ENCODE results near the gene DNAJA3. TPM values are rescaled to one million over a fixed set of nuclear protein-coding genes. Genes with fewer than 3 reads are reported as not detected.
"Not testable (repeated sequence)": the region's sequence is repeated elsewhere in the genome, so short reads cannot be mapped to it uniquely, and the experiment has no call there.

The DNAJA3 gene
- total RNA-seq, 1 experiment from 2014 or later = 44.0 TPM

DNA sequence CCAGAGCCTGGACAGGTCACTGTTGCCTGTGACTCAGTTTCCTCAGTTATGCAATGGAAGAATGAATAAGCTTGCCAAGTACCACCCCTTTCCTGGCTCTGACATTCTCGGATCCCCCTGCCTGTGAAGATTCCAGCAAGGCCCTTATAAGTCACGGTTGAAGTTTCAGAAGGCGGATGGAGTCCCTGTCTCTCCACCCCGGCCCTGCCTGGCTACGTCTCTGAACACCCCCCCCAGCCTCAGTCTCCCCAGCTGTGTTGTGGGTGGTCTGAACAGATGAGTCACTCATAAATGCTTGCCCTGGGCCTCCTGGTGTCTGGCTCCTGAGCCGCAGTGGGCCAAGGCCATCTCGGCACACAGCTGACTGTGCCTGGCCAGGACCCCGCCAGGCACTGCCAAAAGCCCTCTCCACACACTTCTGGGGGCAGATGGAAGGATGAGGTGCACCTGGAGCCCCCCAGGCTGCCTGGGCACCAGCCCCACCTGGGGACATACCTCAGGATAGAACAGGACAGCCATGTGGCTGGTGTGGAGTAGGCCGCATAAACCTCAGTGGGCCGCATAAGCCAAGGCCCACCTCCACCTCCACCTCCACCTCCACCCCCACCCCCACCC is 38.6 kb upstream of the DNAJA3 start:
- no peak for DNase-seq (ENCODE audit: low read depth)

- DNase-seq (ENCODE audit: low read depth) = no peak
Measured at GRCh38 chr16:4387781-4388180, 37.9 kb upstream of the DNAJA3 start.

- no peak for DNase-seq (ENCODE audit: low read depth)
Measured at GRCh38 chr16:4388271-4389021, 37.2 kb upstream of the DNAJA3 start.

DNA sequence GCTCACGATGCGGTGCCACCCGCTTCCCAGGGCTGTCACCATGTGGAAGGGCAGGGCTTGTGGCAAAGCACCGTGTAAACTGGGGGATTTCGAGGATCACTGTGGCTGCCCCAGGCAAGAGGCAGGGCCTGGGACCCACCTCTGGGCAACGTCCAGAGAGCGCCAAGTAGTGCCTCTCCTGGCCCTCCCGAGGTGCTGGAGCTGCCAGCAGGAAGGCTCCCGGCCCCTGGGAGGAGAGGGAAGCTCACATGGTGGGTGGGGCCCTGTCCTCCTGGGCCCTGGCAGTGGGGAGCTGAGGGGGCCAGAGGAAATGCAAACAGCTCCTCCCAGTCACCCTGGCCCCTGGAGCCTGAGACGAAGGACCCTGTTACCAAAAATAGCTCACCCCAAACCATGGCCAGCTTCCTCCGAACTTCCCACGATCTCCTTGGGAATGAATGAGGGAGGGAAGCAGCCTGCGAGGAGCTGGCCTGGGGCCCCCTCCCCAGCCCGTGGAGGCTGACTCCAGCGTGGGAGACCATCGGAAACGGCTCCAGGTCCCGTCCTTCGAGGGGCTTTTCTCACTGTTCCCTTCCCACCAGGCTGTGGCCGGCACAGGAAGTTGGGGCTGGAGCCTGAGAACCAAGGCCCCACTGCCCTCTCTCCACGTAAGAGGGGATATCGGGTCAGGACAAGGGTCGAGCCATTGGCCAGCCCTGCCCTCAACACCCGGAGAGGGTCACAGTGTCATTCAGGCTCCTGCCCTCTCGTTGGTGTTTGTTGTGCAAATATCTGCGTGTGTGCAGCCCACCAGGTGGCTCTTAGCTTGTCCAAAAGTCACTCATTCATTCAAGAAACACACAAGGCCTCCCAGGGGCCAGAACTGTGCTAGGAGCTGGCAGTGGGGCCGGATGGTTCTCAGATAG is 36.4 kb upstream of the DNAJA3 start:
- no peak for DNase-seq (ENCODE audit: low read depth)

- no peak for DNase-seq (ENCODE audit: low read depth)
Measured at GRCh38 chr16:4390266-4391260, 35.1 kb upstream of the DNAJA3 start.

- no peak for DNase-seq (ENCODE audit: low read depth)
Measured at GRCh38 chr16:4391631-4392381, 33.9 kb upstream of the DNAJA3 start.

DNA sequence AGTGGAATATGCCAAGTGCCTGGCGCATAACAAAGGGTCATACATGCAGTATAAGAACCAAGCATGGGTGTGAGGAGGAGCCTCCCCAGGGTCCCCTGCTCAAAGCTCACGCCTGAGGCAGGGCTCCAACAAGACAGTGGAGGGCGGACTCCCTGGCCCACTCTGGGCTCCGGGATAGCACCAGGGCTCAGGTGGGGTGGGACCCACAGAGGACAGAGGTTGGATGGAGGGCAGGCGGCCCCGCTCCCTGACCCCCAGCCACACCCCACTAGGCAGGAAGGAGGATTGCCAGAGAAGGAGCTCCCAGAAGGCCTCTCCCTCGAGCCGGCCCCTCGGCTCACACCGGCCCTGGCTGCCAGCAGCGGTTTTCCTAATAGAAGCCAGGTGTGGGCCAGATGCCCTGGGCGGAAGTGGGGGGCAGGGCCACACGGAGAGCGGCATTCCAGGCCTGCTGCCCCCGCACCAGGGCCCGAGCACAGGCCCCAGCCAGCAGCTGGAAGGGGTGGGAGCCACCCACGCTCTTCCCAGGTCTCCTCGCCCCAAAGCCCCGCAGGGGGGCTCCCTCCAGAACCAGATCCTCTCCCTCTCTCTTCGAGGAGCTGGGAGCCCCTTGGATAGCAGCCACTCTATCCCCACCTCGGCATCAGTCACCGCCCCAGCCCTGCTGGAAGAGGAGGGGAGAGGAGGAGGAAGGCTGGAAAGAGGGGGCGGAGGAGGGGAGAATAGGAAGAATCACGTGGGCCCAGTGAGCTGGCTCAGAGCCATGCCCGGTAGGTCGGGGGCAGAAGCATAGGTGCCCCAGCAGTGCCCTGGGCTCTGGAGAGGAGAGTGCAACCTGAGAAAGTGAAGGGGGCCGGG is 33.1 kb upstream of the DNAJA3 start:
- DNase-seq (ENCODE audit: low read depth) = peak; percentile 82

DNA sequence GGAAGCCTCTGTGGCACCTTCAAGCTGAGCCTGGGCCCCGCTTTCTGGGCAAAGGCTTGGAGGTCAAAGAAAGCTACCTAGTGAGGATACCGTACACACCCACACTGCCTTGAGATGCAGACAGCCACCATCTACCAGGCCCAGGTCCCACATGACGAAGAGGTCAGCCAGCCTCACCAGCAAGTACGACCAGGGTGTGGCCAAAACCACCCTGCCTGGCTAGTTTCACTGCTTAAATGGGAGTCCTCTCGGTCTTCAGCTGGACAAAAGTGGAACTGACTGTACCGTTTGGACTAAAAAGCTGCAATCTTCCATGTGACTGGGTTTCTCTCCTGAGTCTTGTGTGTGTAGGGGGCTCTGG is 32.4 kb upstream of the DNAJA3 start:
- DNase-seq (ENCODE audit: low read depth) = peak; percentile 65

DNA sequence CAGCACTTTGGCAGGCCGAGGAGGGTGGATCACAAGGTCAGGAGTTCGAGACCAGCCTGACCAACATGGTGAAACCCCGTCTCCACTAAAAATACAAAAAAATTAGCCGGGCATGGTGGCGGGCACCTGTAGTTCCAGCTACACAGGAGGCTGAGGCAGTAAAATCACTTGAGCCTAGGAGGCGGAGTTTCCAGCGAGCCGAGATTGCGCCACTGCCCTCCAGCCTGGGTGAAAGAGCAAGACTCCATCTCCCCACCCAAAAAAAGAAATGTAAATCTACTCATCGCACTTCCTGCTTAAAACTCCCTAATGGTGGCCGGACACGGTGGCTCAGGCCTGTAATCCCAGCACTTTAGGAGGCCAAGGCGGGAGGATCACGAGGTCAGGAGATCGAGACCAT is 31.8 kb upstream of the DNAJA3 start:
- not testable (repeated sequence) for DNase-seq (ENCODE audit: low read depth)

DNA sequence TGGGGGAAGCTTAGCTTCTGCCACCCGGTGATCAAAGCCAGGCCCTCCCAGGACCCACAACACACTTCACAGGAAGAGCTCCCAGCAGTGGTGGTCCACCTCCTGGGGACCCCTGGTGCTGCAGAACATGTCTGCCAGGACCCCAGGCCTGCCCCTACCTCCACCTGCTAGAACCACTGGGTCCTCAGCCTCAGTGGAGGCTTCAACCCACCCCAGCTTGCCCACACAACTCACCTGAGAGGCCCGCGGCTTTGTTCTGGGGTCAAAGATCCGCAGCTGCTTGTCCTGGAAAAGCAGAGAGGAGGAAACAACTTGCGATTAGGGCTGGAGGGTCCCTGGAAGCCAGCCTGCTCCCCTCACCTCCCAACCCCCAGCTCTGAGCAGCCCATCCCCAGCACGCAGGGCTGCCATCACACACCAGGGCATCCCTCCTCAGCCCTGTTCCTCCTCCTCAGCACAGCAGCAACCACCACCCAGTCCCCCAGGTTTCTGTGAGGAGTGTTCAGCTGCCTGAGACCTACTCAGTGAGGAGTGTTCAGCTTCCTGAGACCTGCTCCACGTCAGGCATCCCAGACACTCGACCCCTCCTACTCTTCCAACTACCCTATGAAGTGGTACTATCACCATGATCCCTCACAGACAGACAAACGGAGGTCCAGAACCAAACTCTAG is 30.5 kb upstream of the DNAJA3 start:
- no peak for DNase-seq (ENCODE audit: low read depth)

- no peak for DNase-seq (ENCODE audit: low read depth)
Measured at GRCh38 chr16:4399001-4399730, 26.5 kb upstream of the DNAJA3 start.

DNA sequence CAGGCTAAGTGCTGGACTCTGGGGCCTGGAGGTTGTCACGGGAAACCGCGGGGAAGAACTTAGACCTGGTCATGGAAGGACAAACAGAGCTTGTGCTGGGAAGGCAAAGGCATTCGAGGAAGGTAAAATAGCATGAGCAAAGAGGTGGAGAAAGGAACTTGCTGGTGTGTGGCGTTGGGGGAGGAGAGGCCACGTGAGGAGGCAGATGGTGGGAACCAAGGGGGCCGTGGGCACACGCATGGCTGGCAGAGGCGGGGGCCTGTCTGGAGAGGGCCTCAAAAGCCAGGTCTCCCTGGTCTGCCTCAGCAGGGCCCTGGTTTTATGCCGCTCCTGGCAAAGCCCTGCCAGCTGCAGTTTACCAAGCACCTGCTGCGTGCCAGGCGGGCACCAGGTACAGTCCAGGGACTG is 24.6 kb upstream of the DNAJA3 start:
- no peak for DNase-seq (ENCODE audit: low read depth)

- DNase-seq (ENCODE audit: low read depth) = no peak
Measured at GRCh38 chr16:4401510-4401909, 24.2 kb upstream of the DNAJA3 start.

DNA sequence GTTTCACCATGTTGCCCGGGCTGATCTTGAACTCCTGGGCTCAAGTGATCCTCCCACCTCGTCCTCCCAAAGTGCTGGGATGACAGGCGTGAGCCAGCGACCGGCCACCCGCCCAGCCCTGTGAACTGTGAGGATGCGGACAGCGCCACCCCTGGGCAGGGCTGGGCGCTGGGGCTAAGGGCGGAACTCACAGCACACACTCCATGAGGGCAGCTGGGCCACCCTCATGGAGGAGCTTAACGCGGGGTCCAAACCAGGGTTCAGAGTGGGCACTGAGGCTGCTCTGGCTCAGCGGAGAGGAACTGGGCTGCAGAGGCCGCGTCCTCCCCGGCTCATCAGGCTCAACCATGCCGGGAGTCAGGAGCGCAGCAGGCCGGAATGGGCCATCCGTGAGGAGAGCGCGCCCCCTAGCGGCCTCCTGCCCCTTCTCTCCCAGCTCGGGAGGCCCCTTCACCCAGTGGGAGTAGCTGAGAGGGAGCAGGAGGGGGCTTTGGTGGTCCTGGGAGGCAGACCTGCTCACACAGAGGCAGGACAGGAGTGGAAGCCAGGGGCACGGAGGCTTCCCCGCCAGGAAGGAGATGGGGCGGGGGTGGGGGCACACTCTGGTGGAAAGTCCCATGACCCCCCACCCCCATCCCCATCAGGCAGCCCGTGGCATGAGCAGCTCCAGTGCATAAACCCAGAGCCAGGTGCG is 23.1 kb upstream of the DNAJA3 start:
- DNase-seq (ENCODE audit: low read depth) = peak; percentile 59

DNA sequence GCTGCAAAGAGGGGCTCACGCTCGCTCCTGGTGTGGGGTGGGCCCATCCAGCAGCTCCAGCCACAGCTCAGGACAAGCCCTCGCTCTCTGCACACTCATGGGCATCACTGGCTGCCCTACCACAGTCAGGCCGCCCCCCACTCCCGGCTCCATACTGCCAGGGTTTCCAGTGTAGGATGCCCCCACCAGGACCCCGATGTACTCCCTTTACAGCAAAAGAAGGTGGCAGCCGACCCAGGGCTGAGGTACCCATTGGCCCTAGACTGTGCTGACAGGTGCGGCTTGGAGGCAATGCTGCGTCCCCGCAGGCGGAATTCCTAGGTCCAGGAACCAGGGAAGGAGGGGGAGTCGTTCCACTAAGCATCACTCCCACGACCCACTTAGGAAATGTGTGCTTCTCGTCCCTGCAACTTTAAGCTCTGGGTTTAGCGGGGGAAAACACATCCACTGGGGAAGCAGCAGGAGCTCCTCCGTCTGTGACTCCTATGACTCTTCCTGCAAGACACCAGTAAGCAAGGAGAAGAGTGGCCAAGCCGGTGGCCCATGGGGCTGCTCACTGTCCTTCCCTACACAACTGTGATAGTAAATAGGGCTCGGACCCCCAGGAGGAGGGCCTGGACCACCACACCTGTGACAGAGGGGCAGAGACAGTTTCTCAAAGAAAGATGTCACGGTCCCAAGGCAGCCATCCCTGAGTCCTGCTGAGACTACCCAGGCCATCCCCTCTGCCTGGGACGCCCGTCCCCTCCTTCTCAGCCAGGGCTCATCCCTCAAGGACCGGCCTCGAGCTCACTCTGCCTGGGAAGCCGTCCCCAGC is 22.3 kb upstream of the DNAJA3 start:
- DNase-seq (ENCODE audit: low read depth) = no peak

GRCh38 chr16:4404247-4404966 is 21.3 kb upstream of the DNAJA3 start:
- DNase-seq (ENCODE audit: low read depth) = no peak
